ENCODE measurements around the gene ORC1. TPM values are rescaled to one million over a fixed set of nuclear protein-coding genes. Genes with fewer than 3 reads are reported as not detected.

ORC1 gene
- total RNA-seq, 4 donors from 2014 or later: 1.4 to 2.9 (median 1.9) TPM

- H3K4me1 ChIP-seq: peaks cover 6% of the 10 kb centered on the region
- DNase-seq (ENCODE audit: low spot score in 2 of 2): no peak
- H3K4me3 ChIP-seq: no peak overlapping the region
- H3K36me3 ChIP-seq: peaks cover 43% of the 10 kb centered on the region
- H3K27me3 ChIP-seq: no peaks in the 10 kb centered on the region
- TF ChIP-seq CTCF (IDR thresholded peaks at IDR 0.05) (no peak), POLR2A (IDR thresholded peaks at IDR 0.05) (no peak), POLR2AphosphoS5 (IDR thresholded peaks at IDR 0.05) (no peak), EP300 (IDR thresholded peaks at IDR 0.05) (no peak)
- WGBS: 89% methylated on average over 4 of the region's 4 CpGs
- no peaks in the 10 kb centered on the region for H3K9me3 ChIP-seq
- no peak overlapping the region for H3K27ac ChIP-seq
Measured at GRCh38 chr1:52346653-52347052, 57.6 kb downstream of the ORC1 start.

GRCh38 chr1:52345252-52345651, 59.0 kb downstream of the ORC1 start:
- no peak for DNase-seq (ENCODE audit: low spot score in 2 of 2)
- Histone ChIP-seq H3K27ac (no peak overlapping the region), H3K36me3 (peaks cover 33% of the 10 kb centered on the region), H3K27me3 (no peaks in the 10 kb centered on the region), H3K4me1 (peaks cover 6% of the 10 kb centered on the region), H3K4me3 (no peak overlapping the region), H3K9me3 (no peaks in the 10 kb centered on the region)
- TF ChIP-seq CTCF (IDR thresholded peaks at IDR 0.05) (no peak), EP300 (IDR thresholded peaks at IDR 0.05) (no peak), POLR2AphosphoS5 (IDR thresholded peaks at IDR 0.05) (no peak), POLR2A (IDR thresholded peaks at IDR 0.05) (no peak)
- 86% methylated on average over 2 of the region's 2 CpGs for WGBS

- peaks cover 44% of the 10 kb centered on the region for H3K36me3 ChIP-seq
- TF ChIP-seq EP300 (IDR thresholded peaks at IDR 0.05) (no peak), POLR2A (IDR thresholded peaks at IDR 0.05) (no peak), POLR2AphosphoS5 (IDR thresholded peaks at IDR 0.05) (no peak), CTCF (IDR thresholded peaks at IDR 0.05) (no peak)
- 82% methylated on average over 3 of the region's 3 CpGs for WGBS
- H3K4me1 ChIP-seq: peaks cover 6% of the 10 kb centered on the region
- H3K9me3 ChIP-seq: no peaks in the 10 kb centered on the region
- H3K27me3 ChIP-seq: no peaks in the 10 kb centered on the region
- no peak overlapping the region for H3K27ac ChIP-seq
- DNase-seq (ENCODE audit: low spot score in 2 of 2): no peak
- H3K4me3 ChIP-seq: no peak overlapping the region
Measured at GRCh38 chr1:52343979-52344378, 60.2 kb downstream of the ORC1 start.

GRCh38 chr1:52341655-52342260, 62.5 kb downstream of the ORC1 start:
- H3K36me3 ChIP-seq: peaks cover 52% of the 10 kb centered on the region
- no peak for DNase-seq (ENCODE audit: low spot score in 2 of 2)

GRCh38 chr1:52337439-52337838, 66.8 kb downstream of the ORC1 start:
- no peak for TF ChIP-seq POLR2AphosphoS5 (IDR thresholded peaks at IDR 0.05)
- no peak for TF ChIP-seq EP300 (IDR thresholded peaks at IDR 0.05)
- no peaks in the 10 kb centered on the region for H3K4me1 ChIP-seq
- H3K27ac ChIP-seq: no peak overlapping the region
- no peak for DNase-seq (ENCODE audit: low spot score in 2 of 2)
- H3K36me3 ChIP-seq: peaks cover 39% of the 10 kb centered on the region
- 85% methylated on average over 2 of the region's 2 CpGs for WGBS
- H3K9me3 ChIP-seq: no peaks in the 10 kb centered on the region
- no peak overlapping the region for H3K4me3 ChIP-seq
- no peaks in the 10 kb centered on the region for H3K27me3 ChIP-seq

More at GRCh38 chr1:52341655-52342260, 62.5 kb downstream of the ORC1 start:
- H3K27ac ChIP-seq: no peak overlapping the region
- TF ChIP-seq EP300 (IDR thresholded peaks at IDR 0.05) (no peak), CTCF (IDR thresholded peaks at IDR 0.05) (no peak), POLR2A (IDR thresholded peaks at IDR 0.05) (no peak), POLR2AphosphoS5 (IDR thresholded peaks at IDR 0.05) (no peak)
- WGBS: 96% methylated on average over 6 of the region's 7 CpGs
- no peak overlapping the region for H3K4me3 ChIP-seq
- no peaks in the 10 kb centered on the region for H3K27me3 ChIP-seq
- H3K4me1 ChIP-seq: no peaks in the 10 kb centered on the region
- no peaks in the 10 kb centered on the region for H3K9me3 ChIP-seq

Measured in suprapubic skin (tissue), 4 donors.